HEK293T (cell line): ENCODE measurements around the gene CIB4.

Experiments used
- CTCF ChIA-PET: fragments of 350-600 bp; formaldehyde crosslinking; extraction: SDS; loops from one replicate; lab custom pipeline; 2021; ENCODE audit warnings: antibody characterized with exemption, inconsistent platforms; lab: Yijun Ruan, JAX
- POLR2A ChIA-PET: fragments of 350-600 bp; formaldehyde crosslinking; extraction: SDS; loops from one replicate; lab custom pipeline; 2020; ENCODE audit warnings: antibody characterized with exemption, inconsistent platforms; lab: Yijun Ruan, JAX
- DNase-seq: peaks from one replicate; pipeline ENCODE4 v3.0.0; 2012; ENCODE audit warnings: mixed read lengths; ENCODE audit errors: extremely low spot score
- ARNT ChIP-seq: fragments of 450-650 bp; IDR thresholded peaks from 2 replicates; pipeline ENCODE4 v1.6.1; 2017; ENCODE audit warnings: mild to moderate bottlenecking
- FOXA1 ChIP-seq: fragments of 450-650 bp; IDR thresholded peaks from 2 replicates; pipeline ENCODE4 v1.6.1; 2016; ENCODE audit warnings: mild to moderate bottlenecking
- FOXK2 ChIP-seq: fragments of 450-650 bp; IDR thresholded peaks from 2 replicates; pipeline ENCODE4 v1.6.1; 2016; ENCODE audit warnings: mild to moderate bottlenecking
- FOXM1 ChIP-seq: fragments of 450-650 bp; IDR thresholded peaks from 2 replicates; pipeline ENCODE4 v1.6.1; 2017; ENCODE audit warnings: mild to moderate bottlenecking, borderline replicate concordance
- HDGF ChIP-seq: fragments of 450-650 bp; IDR thresholded peaks from 2 replicates; pipeline ENCODE4 v1.6.1; 2017; ENCODE audit warnings: antibody characterized with exemption, borderline replicate concordance
- L3MBTL2 ChIP-seq: fragments of 450-650 bp; conservative IDR thresholded peaks from 2 replicates; pipeline ENCODE4 v1.6.1; 2016; ENCODE audit warnings: mild to moderate bottlenecking
- LEF1 ChIP-seq: fragments of 450-650 bp; IDR thresholded peaks from 2 replicates; pipeline ENCODE4 v1.6.1; 2017; ENCODE audit warnings: mild to moderate bottlenecking, borderline replicate concordance
- NFRKB ChIP-seq: fragments of 450-650 bp; IDR thresholded peaks from 2 replicates; pipeline ENCODE4 v1.6.1; 2016; ENCODE audit warnings: mild to moderate bottlenecking, moderate library complexity
- PKNOX1 ChIP-seq: fragments of 450-650 bp; IDR thresholded peaks from 2 replicates; pipeline ENCODE4 v1.6.1; 2016
- SP1 ChIP-seq: fragments of 450-650 bp; IDR thresholded peaks from 2 replicates; pipeline ENCODE4 v1.6.1; 2017
- SUZ12 ChIP-seq: fragments of 450-650 bp; IDR thresholded peaks from 2 replicates; pipeline ENCODE4 v1.6.1; 2016; ENCODE audit warnings: mild to moderate bottlenecking
- TARDBP ChIP-seq: fragments of 450-650 bp; IDR thresholded peaks from 2 replicates; pipeline ENCODE4 v1.6.1; 2016
- ZNF384 ChIP-seq: fragments of 450-650 bp; IDR thresholded peaks from 2 replicates; pipeline ENCODE4 v1.6.1; 2016

The CIB4 gene

GRCh38 chr2:26615336-26615859, 25.8 kb downstream of the CIB4 start:
- DNase-seq, result no peak
- CTCF ChIA-PET, result no interaction called here

GRCh38 chr2:26614216-26615138, 26.7 kb downstream of the CIB4 start:
- DNase-seq, result no peak
- POLR2A ChIA-PET, result interaction anchor here (1.0 kb wide), 1 partner anchor 129 kb away, joined by 3 read pairs; no protein-coding TSS in a partner anchor
- CTCF ChIA-PET, result no interaction called here
- TF ChIP-seq TARDBP (no peak), NFRKB (no peak), SUZ12 (no peak), L3MBTL2 (no peak), ARNT (no peak), FOXK2 (no peak), LEF1 (no peak), HDGF (no peak), PKNOX1 (no peak), FOXA1 (no peak), FOXM1 (no peak)

More at GRCh38 chr2:26615336-26615859, 25.8 kb downstream of the CIB4 start:
- TF ChIP-seq ZNF384, result no peak
- no peak for TF ChIP-seq FOXK2
- no peak for TF ChIP-seq SUZ12
- POLR2A ChIA-PET, result interaction anchor here (1.0 kb wide), 1 partner anchor 128 kb away, joined by 3 read pairs; no protein-coding TSS in a partner anchor

GRCh38 chr2:26613241-26614215, 27.6 kb downstream of the CIB4 start:
- no peak for DNase-seq
- TF ChIP-seq PKNOX1 (peak; percentile 75), TARDBP (no peak)
- ChIA-PET POLR2A (no interaction called here), CTCF (interaction anchor here (1.1 kb wide), 1 partner anchor 10 kb away, joined by 3 read pairs; no protein-coding TSS in a partner anchor)

- DNase-seq, result no peak
- ChIA-PET POLR2A (no interaction called here), CTCF (interaction anchor here (1.1 kb wide), 1 partner anchor 11 kb away, joined by 3 read pairs; no protein-coding TSS in a partner anchor)
Measured at GRCh38 chr2:26612522-26613240, 28.5 kb downstream of the CIB4 start.

GRCh38 chr2:26612034-26612433, 29.1 kb downstream of the CIB4 start:
- no peak for TF ChIP-seq TARDBP
- no peak for TF ChIP-seq ARNT
- no peak for DNase-seq
- POLR2A ChIA-PET, result no interaction called here
- CTCF ChIA-PET, result no interaction called here

More at GRCh38 chr2:26612522-26613240, 28.5 kb downstream of the CIB4 start:
- TF ChIP-seq ARNT (no peak), LEF1 (no peak)

- DNase-seq, result no peak
- ChIA-PET CTCF (no interaction called here), POLR2A (no interaction called here)
- TF ChIP-seq SP1, result no peak
Measured at GRCh38 chr2:26610504-26611335, 30.4 kb downstream of the CIB4 start.

GRCh38 chr2:26609839-26610277, 31.3 kb downstream of the CIB4 start:
- CTCF ChIA-PET, result no interaction called here
- no peak for DNase-seq
- TF ChIP-seq SUZ12 (no peak), FOXM1 (no peak)
- POLR2A ChIA-PET, result no interaction called here
